Keratinocyte (primary cell): ENCODE measurements around the gene SCRT2. TPM values are rescaled to one million over a fixed set of nuclear protein-coding genes. Genes with fewer than 3 reads are reported as not detected.

Experiments
- DNase-seq: peaks from one replicate; pipeline ENCODE4 v3.0.0-alpha.2; 2011; ENCODE audit warnings: low read depth, missing footprints, low spot score
- FAIRE-seq: peaks from 2 replicates; lab custom pipeline; 2011; peaks lifted over from hg19 to GRCh38; lab: Jason Lieb, UNC
- H2AFZ ChIP-seq: 2 replicates; pipeline ENCODE4 v1.6.0; 2012; ENCODE audit warnings: low read length, control low read depth, inconsistent platforms; ENCODE audit not compliant: control insufficient read depth
- H3K27ac ChIP-seq: 2 replicates; pipeline ENCODE4 v1.5.1; 2011; ENCODE audit warnings: low read length; ENCODE audit not compliant: control insufficient read depth, insufficient read depth
- H3K27me3 ChIP-seq: 3 replicates; pipeline ENCODE4 v1.6.0; 2011; ENCODE audit warnings: low read length; ENCODE audit not compliant: control insufficient read depth, insufficient read depth; ENCODE audit errors: extremely low read depth
- H3K36me3 ChIP-seq, 2 experiments: 2 replicates in 1 of 2; 3 replicates in 1 of 2; pipeline ENCODE4 v1.5.1; 2011; ENCODE audit warnings: low read length in 2 of 2, mild to moderate bottlenecking in 1 of 2; ENCODE audit not compliant: control insufficient read depth in 2 of 2, insufficient read depth in 2 of 2; ENCODE audit errors: extremely low read depth in 1 of 2
- H3K4me1 ChIP-seq: 3 replicates; pipeline ENCODE4 v1.5.1; 2011; ENCODE audit warnings: low read length; ENCODE audit not compliant: control insufficient read depth, insufficient read depth; ENCODE audit errors: extremely low read depth
- H3K4me2 ChIP-seq: 3 replicates; pipeline ENCODE4 v1.6.0; 2011; ENCODE audit warnings: low read depth, low read length; ENCODE audit not compliant: control insufficient read depth, insufficient read depth; ENCODE audit errors: extremely low read depth
- H3K4me3 ChIP-seq, 3 experiments: fragments of 200-600 bp in 1 of 3; sonication (generic) in 1 of 3; 2 replicates in 2 of 3; 3 replicates in 1 of 3; pipeline ENCODE4 v1.5.1; 2011 to 2016; ENCODE audit warnings: low read length in 3 of 3, mild to moderate bottlenecking in 3 of 3, control low read depth in 2 of 3, inconsistent platforms in 1 of 3, low read depth in 1 of 3, mixed read lengths in 1 of 3, mixed run types in 1 of 3, moderate library complexity in 1 of 3; ENCODE audit not compliant: control insufficient read depth in 2 of 3, insufficient read depth in 2 of 3; ENCODE audit errors: extremely low read depth in 1 of 3
- H3K79me2 ChIP-seq: 2 replicates; pipeline ENCODE4 v1.6.0; 2012; ENCODE audit warnings: low read length; ENCODE audit not compliant: control insufficient read depth, insufficient read depth
- H3K9ac ChIP-seq: 3 replicates; pipeline ENCODE4 v1.6.0; 2011; ENCODE audit warnings: low read length; ENCODE audit not compliant: control insufficient read depth, insufficient read depth; ENCODE audit errors: extremely low read depth
- H3K9me1 ChIP-seq: 3 replicates; pipeline ENCODE4 v1.6.0; 2011; ENCODE audit warnings: low read length; ENCODE audit not compliant: control insufficient read depth, insufficient read depth; ENCODE audit errors: extremely low read depth
- H3K9me3 ChIP-seq: 2 replicates; pipeline ENCODE4 v1.5.1; 2012; ENCODE audit warnings: low read depth, low read length; ENCODE audit not compliant: control insufficient read depth
- H4K20me1 ChIP-seq: 3 replicates; pipeline ENCODE4 v1.6.0; 2011; ENCODE audit warnings: low read length; ENCODE audit not compliant: control insufficient read depth, insufficient read depth; ENCODE audit errors: extremely low read depth
- EZH2 ChIP-seq: IDR thresholded peaks from one replicate; pipeline ENCODE4 v1.6.1; 2012; ENCODE audit warnings: inconsistent platforms, mild to moderate bottlenecking, low read length, moderate library complexity
- dilution Hi-C: fragments of 300-500 bp; cut with MboI; formaldehyde crosslinking; loops from one replicate; pipeline ENCODE4 v1.7.0; 2020; ENCODE audit warnings: low sequenced_read_pairs; ENCODE audit not compliant: extremely low pct_ligation_motif_present
- polyA plus RNA-seq, 5 experiments: library from polyadenylated mRNA; depleted of rRNA in 3 of 5; stranded (reverse) in 3 of 5; stranded (forward) in 1 of 5; unstranded in 1 of 5; fragments of >200 nt; gene quantifications; 1 replicate in 1 of 5; 2 replicates in 3 of 5; 3 replicates in 1 of 5; pipeline versions ENCODE4 v1.2.1 to v1.2.3, GENCODE V29; 2011 to 2012; ENCODE audit warnings: missing spikeins in 2 of 5, low read depth in 1 of 5, low replicate concordance in 1 of 5
- TF ChIP-seq, protein P1 (sequence below), 3 experiments: IDR thresholded peaks in 1 of 3; conservative IDR thresholded peaks in 1 of 3; optimal IDR thresholded peaks in 1 of 3; 2 replicates in 2 of 3; 3 replicates in 1 of 3; pipeline versions ENCODE3 to v1.5.1; 2011; ENCODE audit warnings: low read length in 3 of 3, mild to moderate bottlenecking in 3 of 3, moderate library complexity in 2 of 3, control low read depth in 1 of 3, inconsistent platforms in 1 of 3; ENCODE audit not compliant: insufficient read depth in 2 of 3; ENCODE audit errors: extremely low read depth in 1 of 3

Gene SCRT2
- polyA plus RNA-seq, 1 donor (not counting 4 experiments of a cell fraction or from before 2014, with no cell fraction given), result not detected

DNA sequence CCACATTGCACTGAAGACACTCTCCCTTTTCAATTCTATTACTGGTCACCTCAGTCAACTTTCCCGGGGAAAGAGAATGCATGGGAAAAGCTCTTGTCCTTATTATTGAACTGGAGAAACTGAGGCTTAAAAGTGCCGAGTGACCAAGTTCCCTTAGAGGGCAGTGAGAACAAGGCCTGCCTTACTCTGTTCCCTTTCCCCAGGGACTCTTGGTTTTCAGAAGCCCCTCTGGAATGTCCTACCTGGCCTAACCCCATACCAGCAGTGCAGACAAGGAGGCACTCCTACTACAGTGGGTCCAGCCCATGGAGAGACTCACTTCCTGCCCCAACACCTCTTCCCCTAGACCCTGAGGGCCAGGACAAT is 28.8 kb downstream of the SCRT2 start:
- Histone ChIP-seq H3K36me3 (peaks cover 24 to 30% of the 10 kb centered on the region in 2 experiments), H3K4me1 (peaks cover under 1% of the 10 kb centered on the region), H3K9ac (no peak overlapping the region), H3K9me1 (no peaks in the 10 kb centered on the region), H2AFZ (no peak overlapping the region), H3K9me3 (no peaks in the 10 kb centered on the region), H3K79me2 (peaks cover 17% of the 10 kb centered on the region), H3K4me3 (no peak overlapping the region), H4K20me1 (peaks cover 4% of the 10 kb centered on the region), H3K27me3 (peaks cover 8% of the 10 kb centered on the region), H3K27ac (no peak overlapping the region), H3K4me2 (no peak overlapping the region)
- DNase-seq, result no peak
- FAIRE-seq, result no peak
- TF ChIP-seq EZH2, result no peak
- dilution Hi-C loops, result no loop called here

DNA sequence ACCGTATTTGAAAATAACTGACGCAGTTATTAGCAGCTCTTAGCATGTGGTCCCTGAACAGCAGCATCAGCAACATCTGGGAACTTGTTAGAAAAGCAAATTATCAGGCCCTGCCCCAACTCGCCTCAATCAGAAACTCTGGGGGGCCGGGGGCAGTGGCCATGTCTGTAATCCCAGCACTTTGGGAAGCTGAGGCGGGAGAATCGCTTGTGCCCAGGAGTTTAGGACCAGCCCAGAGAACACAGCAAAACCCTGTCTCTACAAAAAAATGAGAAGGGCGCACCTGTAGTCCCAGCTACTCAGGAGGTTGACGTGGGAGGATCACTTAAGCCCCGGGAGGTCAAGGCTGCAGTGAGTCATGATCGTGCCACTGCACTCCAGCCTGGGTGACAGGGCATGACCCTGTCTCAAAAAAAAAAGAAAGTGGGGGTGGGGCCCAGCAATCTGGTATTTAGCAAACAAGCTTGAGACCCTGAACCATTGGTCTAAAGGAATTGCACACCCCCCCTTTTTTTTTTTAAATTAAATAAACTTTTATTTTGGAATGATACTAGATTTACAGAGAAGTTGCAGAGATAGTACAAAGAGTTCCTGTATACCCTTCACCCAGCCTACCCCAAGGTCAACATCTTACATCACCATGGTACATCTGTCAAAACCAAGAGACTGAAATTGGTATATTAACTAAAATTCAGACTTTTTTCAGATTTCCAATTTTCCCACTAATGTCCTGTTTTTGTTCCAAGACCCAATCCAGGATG is 29.3 kb downstream of the SCRT2 start:
- H3K4me3 ChIP-seq, result no peak overlapping the region
- peaks cover 4% of the 10 kb centered on the region for H4K20me1 ChIP-seq
- peaks cover 24 to 30% of the 10 kb centered on the region in 2 experiments for H3K36me3 ChIP-seq
- H3K4me2 ChIP-seq, result no peak overlapping the region
- H3K9me1 ChIP-seq, result no peaks in the 10 kb centered on the region
- no peak for DNase-seq
- peaks cover 14% of the 10 kb centered on the region for H3K79me2 ChIP-seq
- dilution Hi-C loops, result no loop called here
- FAIRE-seq, result no peak
- no peak overlapping the region for H3K27ac ChIP-seq
- H3K27me3 ChIP-seq, result peaks cover 8% of the 10 kb centered on the region
- TF ChIP-seq, protein P1, sequence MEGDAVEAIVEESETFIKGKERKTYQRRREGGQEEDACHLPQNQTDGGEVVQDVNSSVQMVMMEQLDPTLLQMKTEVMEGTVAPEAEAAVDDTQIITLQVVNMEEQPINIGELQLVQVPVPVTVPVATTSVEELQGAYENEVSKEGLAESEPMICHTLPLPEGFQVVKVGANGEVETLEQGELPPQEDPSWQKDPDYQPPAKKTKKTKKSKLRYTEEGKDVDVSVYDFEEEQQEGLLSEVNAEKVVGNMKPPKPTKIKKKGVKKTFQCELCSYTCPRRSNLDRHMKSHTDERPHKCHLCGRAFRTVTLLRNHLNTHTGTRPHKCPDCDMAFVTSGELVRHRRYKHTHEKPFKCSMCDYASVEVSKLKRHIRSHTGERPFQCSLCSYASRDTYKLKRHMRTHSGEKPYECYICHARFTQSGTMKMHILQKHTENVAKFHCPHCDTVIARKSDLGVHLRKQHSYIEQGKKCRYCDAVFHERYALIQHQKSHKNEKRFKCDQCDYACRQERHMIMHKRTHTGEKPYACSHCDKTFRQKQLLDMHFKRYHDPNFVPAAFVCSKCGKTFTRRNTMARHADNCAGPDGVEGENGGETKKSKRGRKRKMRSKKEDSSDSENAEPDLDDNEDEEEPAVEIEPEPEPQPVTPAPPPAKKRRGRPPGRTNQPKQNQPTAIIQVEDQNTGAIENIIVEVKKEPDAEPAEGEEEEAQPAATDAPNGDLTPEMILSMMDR (optimal IDR thresholded peaks at IDR 0.05 in 1 of 3, IDR thresholded peaks at IDR 0.05 in 1 of 3, conservative IDR thresholded peaks at IDR 0.05 in 1 of 3; ENCODE audit: extremely low read depth in 1 of 3, insufficient read depth in 2 of 3, low read length in 3 of 3), result no peak
- no peak for TF ChIP-seq EZH2
- no peak overlapping the region for H2AFZ ChIP-seq
- H3K9me3 ChIP-seq, result no peaks in the 10 kb centered on the region
- no peaks in the 10 kb centered on the region for H3K4me1 ChIP-seq
- H3K9ac ChIP-seq, result no peak overlapping the region
